Measurements from ENCODE around the gene SMIM7.
A peak's percentile ranks its signal among the peaks of the same experiment; 100 is the strongest.

SMIM7 gene

DNA sequence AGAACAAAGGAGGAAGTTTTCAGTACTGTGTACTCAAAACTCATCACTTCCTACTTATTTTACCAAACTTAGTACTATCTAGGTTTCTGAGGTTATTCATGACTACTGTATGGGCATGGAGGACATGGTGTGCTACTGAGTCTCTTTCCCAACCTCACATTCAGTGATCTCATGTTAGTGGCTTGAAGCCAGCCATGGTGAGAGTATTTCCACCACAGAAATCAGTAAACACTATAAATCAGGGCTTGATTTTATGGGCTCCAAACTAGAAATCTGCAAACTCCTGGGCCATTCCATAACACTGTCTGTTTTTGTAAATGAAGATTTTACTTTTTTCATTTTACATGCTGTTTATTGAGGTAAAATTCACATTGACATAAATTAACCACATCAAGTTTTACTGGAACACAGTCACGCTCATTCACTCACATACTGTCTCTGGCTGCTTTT, 51.6 kb downstream of the SMIM7 start:
- no peak overlapping the region for H3K4me3 ChIP-seq (ENCODE audit: low read length)
- H3K9me2 ChIP-seq (replicated peaks; ENCODE audit: control insufficient read depth, low read length) = no peaks in the 10 kb centered on the region
- H3F3A ChIP-seq (ENCODE audit: control insufficient read depth, insufficient read depth) = peaks cover 6% of the 10 kb centered on the region; the same call in 1 of the 2 replicates
- H3K79me2 ChIP-seq (ENCODE audit: control insufficient read depth, low read length) = peaks cover 99% of the 10 kb centered on the region
- no peaks in the 10 kb centered on the region for H3K9me3 ChIP-seq (ENCODE audit: control insufficient read depth, insufficient read depth, low read length)
- peaks cover 37% of the 10 kb centered on the region for H3K36me3 ChIP-seq (ENCODE audit: control insufficient read depth, low read length)
- TF ChIP-seq EZH2phosphoT487 (IDR thresholded peaks at IDR 0.05; ENCODE audit: borderline replicate concordance, low read length) = no peak
- TF ChIP-seq, protein P1, sequence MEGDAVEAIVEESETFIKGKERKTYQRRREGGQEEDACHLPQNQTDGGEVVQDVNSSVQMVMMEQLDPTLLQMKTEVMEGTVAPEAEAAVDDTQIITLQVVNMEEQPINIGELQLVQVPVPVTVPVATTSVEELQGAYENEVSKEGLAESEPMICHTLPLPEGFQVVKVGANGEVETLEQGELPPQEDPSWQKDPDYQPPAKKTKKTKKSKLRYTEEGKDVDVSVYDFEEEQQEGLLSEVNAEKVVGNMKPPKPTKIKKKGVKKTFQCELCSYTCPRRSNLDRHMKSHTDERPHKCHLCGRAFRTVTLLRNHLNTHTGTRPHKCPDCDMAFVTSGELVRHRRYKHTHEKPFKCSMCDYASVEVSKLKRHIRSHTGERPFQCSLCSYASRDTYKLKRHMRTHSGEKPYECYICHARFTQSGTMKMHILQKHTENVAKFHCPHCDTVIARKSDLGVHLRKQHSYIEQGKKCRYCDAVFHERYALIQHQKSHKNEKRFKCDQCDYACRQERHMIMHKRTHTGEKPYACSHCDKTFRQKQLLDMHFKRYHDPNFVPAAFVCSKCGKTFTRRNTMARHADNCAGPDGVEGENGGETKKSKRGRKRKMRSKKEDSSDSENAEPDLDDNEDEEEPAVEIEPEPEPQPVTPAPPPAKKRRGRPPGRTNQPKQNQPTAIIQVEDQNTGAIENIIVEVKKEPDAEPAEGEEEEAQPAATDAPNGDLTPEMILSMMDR (IDR thresholded peaks at IDR 0.05; ENCODE audit: low read depth, low read length, poor library complexity, severe bottlenecking) = no peak
- peaks cover 53% of the 10 kb centered on the region for H3K4me1 ChIP-seq (ENCODE audit: control insufficient read depth, low read length)
- peaks cover 48% of the 10 kb centered on the region for H4K20me1 ChIP-seq (ENCODE audit: control insufficient read depth, insufficient read depth, low read depth, low read length)
- H3K27ac ChIP-seq (ENCODE audit: low read depth, low read length) = no peak overlapping the region
- no peak overlapping the region for H3K4me2 ChIP-seq (ENCODE audit: low read length)
- no peaks in the 10 kb centered on the region for H3K27me3 ChIP-seq (ENCODE audit: control insufficient read depth, low read length)

DNA sequence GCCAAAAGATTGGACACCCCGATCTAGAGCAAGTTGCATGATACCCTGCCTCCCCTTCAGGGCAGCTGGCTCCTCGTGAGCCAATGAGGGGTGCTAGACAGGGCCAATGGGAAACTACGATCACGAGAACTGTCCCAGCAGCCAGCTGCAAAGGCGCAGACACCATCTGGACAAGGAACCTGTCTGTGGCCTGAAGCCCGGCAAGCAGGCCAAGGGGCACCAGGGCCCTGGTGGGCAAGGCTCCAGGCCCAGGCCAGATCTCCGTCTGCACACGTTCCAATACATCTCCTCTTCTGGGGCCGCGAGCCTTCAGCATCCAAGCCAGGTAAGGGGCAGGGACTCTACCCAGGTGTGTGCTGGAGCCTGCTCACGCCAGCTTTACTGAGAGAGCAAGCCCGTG, 52.1 kb downstream of the SMIM7 start:
- H3K36me3 ChIP-seq (ENCODE audit: control insufficient read depth, low read length) = peaks cover 36% of the 10 kb centered on the region

DNA sequence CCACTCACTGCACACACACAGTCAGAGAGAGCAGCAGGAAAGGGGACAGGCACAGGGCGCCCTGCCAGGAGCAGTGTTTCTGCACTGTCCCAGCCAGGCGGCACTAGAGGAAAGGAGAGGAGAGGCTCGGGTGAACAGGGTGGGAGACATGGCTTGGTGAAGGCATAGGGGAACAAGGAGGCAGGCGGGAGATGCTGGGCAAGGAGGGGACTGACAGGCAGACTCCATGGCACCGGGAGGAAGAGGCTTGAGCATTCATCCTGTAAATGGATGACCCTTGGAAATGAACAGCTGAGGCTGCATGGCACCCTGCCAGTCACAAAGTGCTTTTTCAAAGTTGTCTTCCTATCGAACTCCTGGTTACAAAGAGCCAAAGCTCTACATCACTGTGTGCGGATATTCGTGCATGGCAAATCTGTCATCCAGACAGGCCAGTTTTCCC, 54.4 kb downstream of the SMIM7 start:
- Histone ChIP-seq H3K27ac (ENCODE audit: low read depth, low read length) (no peak overlapping the region), H3K4me1 (ENCODE audit: control insufficient read depth, low read length) (peaks cover 46% of the 10 kb centered on the region), H3K79me2 (ENCODE audit: control insufficient read depth, low read length) (peaks cover 99% of the 10 kb centered on the region), H3K27me3 (ENCODE audit: control insufficient read depth, low read length) (no peaks in the 10 kb centered on the region), H3K9me3 (ENCODE audit: control insufficient read depth, insufficient read depth, low read length) (no peaks in the 10 kb centered on the region), H3F3A (ENCODE audit: control insufficient read depth, insufficient read depth) (peaks cover 6% of the 10 kb centered on the region; the same call in 1 of the 2 replicates), H3K4me3 (ENCODE audit: low read length) (no peak overlapping the region), H3K36me3 (ENCODE audit: control insufficient read depth, low read length) (peaks cover 34% of the 10 kb centered on the region), H3K9me2 (replicated peaks; ENCODE audit: control insufficient read depth, low read length) (no peaks in the 10 kb centered on the region), H3K4me2 (ENCODE audit: low read length) (peak overlapping the region; percentile 37; the same call in 1 of the 2 replicates), H4K20me1 (ENCODE audit: control insufficient read depth, insufficient read depth, low read depth, low read length) (peaks cover 46% of the 10 kb centered on the region)
- TF ChIP-seq, protein P1 (IDR thresholded peaks at IDR 0.05; ENCODE audit: low read depth, low read length, poor library complexity, severe bottlenecking) = no peak
- TF ChIP-seq EZH2phosphoT487 (IDR thresholded peaks at IDR 0.05; ENCODE audit: borderline replicate concordance, low read length) = no peak

More for the DNA sequence above, 52.1 kb downstream of the SMIM7 start:
- no peaks in the 10 kb centered on the region for H3K27me3 ChIP-seq (ENCODE audit: control insufficient read depth, low read length)
- TF ChIP-seq EZH2phosphoT487 (IDR thresholded peaks at IDR 0.05; ENCODE audit: borderline replicate concordance, low read length) = no peak
- peaks cover 53% of the 10 kb centered on the region for H4K20me1 ChIP-seq (ENCODE audit: control insufficient read depth, insufficient read depth, low read depth, low read length)
- H3K9me3 ChIP-seq (ENCODE audit: control insufficient read depth, insufficient read depth, low read length) = no peaks in the 10 kb centered on the region
- peaks cover 6% of the 10 kb centered on the region; the same call in 1 of the 2 replicates for H3F3A ChIP-seq (ENCODE audit: control insufficient read depth, insufficient read depth)
- H3K9me2 ChIP-seq (replicated peaks; ENCODE audit: control insufficient read depth, low read length) = no peaks in the 10 kb centered on the region
- no peak overlapping the region for H3K4me2 ChIP-seq (ENCODE audit: low read length)
- no peak overlapping the region for H3K4me3 ChIP-seq (ENCODE audit: low read length)
- H3K27ac ChIP-seq (ENCODE audit: low read depth, low read length) = no peak overlapping the region
- peaks cover 99% of the 10 kb centered on the region for H3K79me2 ChIP-seq (ENCODE audit: control insufficient read depth, low read length)
- H3K4me1 ChIP-seq (ENCODE audit: control insufficient read depth, low read length) = peaks cover 48% of the 10 kb centered on the region

DNA sequence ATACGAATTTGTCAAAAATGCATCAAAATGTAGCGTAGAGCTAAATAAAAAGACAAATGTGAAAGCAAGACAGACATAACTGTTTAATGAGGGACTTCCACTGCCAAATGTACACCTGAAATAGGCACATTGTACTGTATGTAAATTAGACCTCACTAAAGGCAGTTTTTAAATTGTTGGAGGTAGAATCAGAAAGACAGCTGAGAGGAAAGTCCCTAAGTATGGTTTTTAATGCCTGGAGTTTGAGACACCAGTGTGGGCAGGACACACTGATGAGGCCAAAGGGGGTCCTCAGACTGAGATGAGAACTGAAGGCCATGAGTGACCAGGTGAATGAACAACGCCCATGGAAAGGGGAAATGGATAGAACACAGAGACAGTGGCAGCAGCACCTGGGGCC, 54.8 kb downstream of the SMIM7 start:
- Histone ChIP-seq H3K36me3 (ENCODE audit: control insufficient read depth, low read length) (peaks cover 34% of the 10 kb centered on the region), H3K27me3 (ENCODE audit: control insufficient read depth, low read length) (no peaks in the 10 kb centered on the region), H3F3A (ENCODE audit: control insufficient read depth, insufficient read depth) (peaks cover 6% of the 10 kb centered on the region; the same call in 1 of the 2 replicates), H3K9me3 (ENCODE audit: control insufficient read depth, insufficient read depth, low read length) (no peaks in the 10 kb centered on the region), H3K4me3 (ENCODE audit: low read length) (no peak overlapping the region), H3K9me2 (replicated peaks; ENCODE audit: control insufficient read depth, low read length) (no peaks in the 10 kb centered on the region), H3K4me1 (ENCODE audit: control insufficient read depth, low read length) (peaks cover 46% of the 10 kb centered on the region), H3K79me2 (ENCODE audit: control insufficient read depth, low read length) (peaks cover 99% of the 10 kb centered on the region), H3K27ac (ENCODE audit: low read depth, low read length) (no peak overlapping the region), H3K4me2 (ENCODE audit: low read length) (peak overlapping the region; percentile 37; the same call in 1 of the 2 replicates), H4K20me1 (ENCODE audit: control insufficient read depth, insufficient read depth, low read depth, low read length) (peaks cover 46% of the 10 kb centered on the region)
- TF ChIP-seq, protein P1 (IDR thresholded peaks at IDR 0.05; ENCODE audit: low read depth, low read length, poor library complexity, severe bottlenecking) = no peak
